HEK293 (cell line): ENCODE results near the gene PLIN5.
"Not testable (repeated sequence)": the region's sequence is repeated elsewhere in the genome, so short reads cannot be mapped to it uniquely, and the experiment has no call there.

Experiments used
- GLI2 ChIP-seq: fragments of 450-650 bp; formaldehyde crosslinking; IDR thresholded peaks from 2 replicates; pipeline ENCODE4; 2017; ENCODE audit warnings: missing biosample characterization, missing genetic modification characterization, low read depth, borderline replicate concordance
- GLIS2 ChIP-seq: fragments of 450-650 bp; formaldehyde crosslinking; IDR thresholded peaks from 2 replicates; pipeline ENCODE4 v1.5.1; 2016; ENCODE audit warnings: missing biosample characterization, missing genetic modification characterization
- REST ChIP-seq: fragments of 450-650 bp; formaldehyde crosslinking; IDR thresholded peaks from 2 replicates; pipeline ENCODE4 v1.5.1; 2016; ENCODE audit warnings: missing biosample characterization, missing genetic modification characterization
- YY1 ChIP-seq: fragments of 450-650 bp; formaldehyde crosslinking; IDR thresholded peaks from 2 replicates; pipeline ENCODE4 v1.5.1; 2018; ENCODE audit warnings: missing biosample characterization, missing genetic modification characterization
- ZFP69B ChIP-seq: fragments of 450-650 bp; formaldehyde crosslinking; IDR thresholded peaks from 2 replicates; pipeline ENCODE4 v1.5.1; 2016; ENCODE audit warnings: missing biosample characterization, missing genetic modification characterization
- ZNF121 ChIP-seq: fragments of 450-650 bp; formaldehyde crosslinking; IDR thresholded peaks from 2 replicates; pipeline ENCODE4 v1.5.1; 2016; ENCODE audit warnings: missing biosample characterization, missing genetic modification characterization
- ZNF138 ChIP-seq: fragments of 450-650 bp; formaldehyde crosslinking; IDR thresholded peaks from 2 replicates; pipeline ENCODE4 v1.5.1; 2016; ENCODE audit warnings: missing biosample characterization, missing genetic modification characterization, borderline replicate concordance
- ZNF398 ChIP-seq: fragments of 450-650 bp; formaldehyde crosslinking; IDR thresholded peaks from 2 replicates; pipeline ENCODE4 v1.5.1; 2017; ENCODE audit warnings: missing biosample characterization, missing genetic modification characterization
- ZNF626 ChIP-seq: fragments of 450-650 bp; sonication (Bioruptor Pico); formaldehyde crosslinking; IDR thresholded peaks from 2 replicates; pipeline ENCODE4 v1.5.1; 2018; ENCODE audit warnings: missing biosample characterization, missing genetic modification characterization, inconsistent platforms
- ZSCAN18 ChIP-seq: fragments of 450-650 bp; formaldehyde crosslinking; IDR thresholded peaks from 2 replicates; pipeline ENCODE4 v1.5.1; 2016; ENCODE audit warnings: missing biosample characterization, missing genetic modification characterization
- TF ChIP-seq, protein P1 (sequence below): fragments of 450-650 bp; formaldehyde crosslinking; IDR thresholded peaks from 2 replicates; pipeline ENCODE4 v1.5.1; 2016; ENCODE audit warnings: missing biosample characterization, missing genetic modification characterization
- TF ChIP-seq, protein P2 (sequence below): fragments of 450-650 bp; formaldehyde crosslinking; IDR thresholded peaks from 2 replicates; pipeline ENCODE4 v1.5.1; 2017; ENCODE audit warnings: missing biosample characterization, missing genetic modification characterization
- TF ChIP-seq, protein P3 (sequence below): fragments of 450-650 bp; formaldehyde crosslinking; IDR thresholded peaks from 2 replicates; pipeline ENCODE4 v1.5.1; 2017; ENCODE audit warnings: missing biosample characterization, missing genetic modification characterization

GRCh38 chr19:4562085-4562484, 27.1 kb upstream of the PLIN5 start:
- not testable (repeated sequence) for TF ChIP-seq ZNF138 (tag by site-specific recombination); ZNF626 (tag by site-specific recombination); REST (tag by site-specific recombination); GLIS2 (tag by site-specific recombination); ZSCAN18; YY1; ZFP69B; GLI2 (tag by site-specific recombination); ZNF398; ZNF121 (tag by site-specific recombination)
- TF ChIP-seq, protein P1, sequence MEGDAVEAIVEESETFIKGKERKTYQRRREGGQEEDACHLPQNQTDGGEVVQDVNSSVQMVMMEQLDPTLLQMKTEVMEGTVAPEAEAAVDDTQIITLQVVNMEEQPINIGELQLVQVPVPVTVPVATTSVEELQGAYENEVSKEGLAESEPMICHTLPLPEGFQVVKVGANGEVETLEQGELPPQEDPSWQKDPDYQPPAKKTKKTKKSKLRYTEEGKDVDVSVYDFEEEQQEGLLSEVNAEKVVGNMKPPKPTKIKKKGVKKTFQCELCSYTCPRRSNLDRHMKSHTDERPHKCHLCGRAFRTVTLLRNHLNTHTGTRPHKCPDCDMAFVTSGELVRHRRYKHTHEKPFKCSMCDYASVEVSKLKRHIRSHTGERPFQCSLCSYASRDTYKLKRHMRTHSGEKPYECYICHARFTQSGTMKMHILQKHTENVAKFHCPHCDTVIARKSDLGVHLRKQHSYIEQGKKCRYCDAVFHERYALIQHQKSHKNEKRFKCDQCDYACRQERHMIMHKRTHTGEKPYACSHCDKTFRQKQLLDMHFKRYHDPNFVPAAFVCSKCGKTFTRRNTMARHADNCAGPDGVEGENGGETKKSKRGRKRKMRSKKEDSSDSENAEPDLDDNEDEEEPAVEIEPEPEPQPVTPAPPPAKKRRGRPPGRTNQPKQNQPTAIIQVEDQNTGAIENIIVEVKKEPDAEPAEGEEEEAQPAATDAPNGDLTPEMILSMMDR, result not testable (repeated sequence)
- TF ChIP-seq, protein P2, sequence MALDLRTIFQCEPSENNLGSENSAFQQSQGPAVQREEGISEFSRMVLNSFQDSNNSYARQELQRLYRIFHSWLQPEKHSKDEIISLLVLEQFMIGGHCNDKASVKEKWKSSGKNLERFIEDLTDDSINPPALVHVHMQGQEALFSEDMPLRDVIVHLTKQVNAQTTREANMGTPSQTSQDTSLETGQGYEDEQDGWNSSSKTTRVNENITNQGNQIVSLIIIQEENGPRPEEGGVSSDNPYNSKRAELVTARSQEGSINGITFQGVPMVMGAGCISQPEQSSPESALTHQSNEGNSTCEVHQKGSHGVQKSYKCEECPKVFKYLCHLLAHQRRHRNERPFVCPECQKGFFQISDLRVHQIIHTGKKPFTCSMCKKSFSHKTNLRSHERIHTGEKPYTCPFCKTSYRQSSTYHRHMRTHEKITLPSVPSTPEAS (tag by site-specific recombination), result not testable (repeated sequence)
- TF ChIP-seq, protein P3, sequence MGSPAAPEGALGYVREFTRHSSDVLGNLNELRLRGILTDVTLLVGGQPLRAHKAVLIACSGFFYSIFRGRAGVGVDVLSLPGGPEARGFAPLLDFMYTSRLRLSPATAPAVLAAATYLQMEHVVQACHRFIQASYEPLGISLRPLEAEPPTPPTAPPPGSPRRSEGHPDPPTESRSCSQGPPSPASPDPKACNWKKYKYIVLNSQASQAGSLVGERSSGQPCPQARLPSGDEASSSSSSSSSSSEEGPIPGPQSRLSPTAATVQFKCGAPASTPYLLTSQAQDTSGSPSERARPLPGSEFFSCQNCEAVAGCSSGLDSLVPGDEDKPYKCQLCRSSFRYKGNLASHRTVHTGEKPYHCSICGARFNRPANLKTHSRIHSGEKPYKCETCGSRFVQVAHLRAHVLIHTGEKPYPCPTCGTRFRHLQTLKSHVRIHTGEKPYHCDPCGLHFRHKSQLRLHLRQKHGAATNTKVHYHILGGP (tag by site-specific recombination), result not testable (repeated sequence)
